ENCODE results near the gene DGKZ.
A peak's percentile ranks its signal among the peaks of the same experiment; 100 is the strongest.

DGKZ gene

DNA sequence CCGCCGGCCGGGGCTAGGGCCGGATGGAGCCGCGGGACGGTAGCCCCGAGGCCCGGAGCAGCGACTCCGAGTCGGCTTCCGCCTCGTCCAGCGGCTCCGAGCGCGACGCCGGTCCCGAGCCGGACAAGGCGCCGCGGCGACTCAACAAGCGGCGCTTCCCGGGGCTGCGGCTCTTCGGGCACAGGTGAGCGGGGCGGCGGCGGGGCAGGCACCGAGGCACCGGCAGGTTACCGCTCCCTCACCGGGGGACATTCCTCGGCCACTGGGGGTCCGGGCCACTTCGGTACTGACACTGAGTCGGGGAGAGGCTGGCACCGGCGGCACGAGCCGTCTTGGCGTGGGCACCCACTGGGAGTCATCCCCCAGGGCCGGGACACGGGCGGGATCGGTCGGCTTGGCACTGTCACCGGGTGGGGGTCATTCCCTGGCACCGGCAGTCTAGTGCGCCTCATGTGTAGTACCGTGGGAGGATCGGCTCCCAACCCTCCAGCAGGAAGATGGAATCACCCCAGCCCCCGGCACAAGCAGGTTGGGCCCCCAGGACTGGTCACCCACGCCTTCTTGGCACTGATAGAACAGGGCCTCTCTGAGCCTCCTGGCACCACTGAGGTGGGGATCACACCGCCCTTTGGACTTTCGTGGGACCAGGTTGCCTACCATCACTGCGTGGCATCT lies 511 bp downstream of the DGKZ start:
- 12% methylated on average over 63 of the region's 63 CpGs for WGBS
- H3K4me1 ChIP-seq (ENCODE audit: insufficient read depth, low read length) = peaks cover 64% of the 10 kb centered on the region
- H3K27me3 ChIP-seq (ENCODE audit: insufficient read depth, low read length) = peaks cover 15% of the 10 kb centered on the region; the same call in 1 of the 2 replicates
- H3K9me3 ChIP-seq (ENCODE audit: insufficient read depth, low read depth, low read length) = no peaks in the 10 kb centered on the region
- H3K36me3 ChIP-seq (ENCODE audit: insufficient read depth, low read length) = peaks cover 6% of the 10 kb centered on the region; the same call in 1 of the 2 replicates
- peak overlapping the region; percentile 80 for H3K4me3 ChIP-seq (ENCODE audit: low read length)
- no peak overlapping the region for H3K27ac ChIP-seq (ENCODE audit: low read depth, low read length)
- peak overlapping the region; percentile 68 for H3K9ac ChIP-seq (ENCODE audit: low read depth, low read length)

- peaks cover 62% of the 10 kb centered on the region for H3K4me1 ChIP-seq (ENCODE audit: insufficient read depth, low read length)
- no peak overlapping the region for H3K27ac ChIP-seq (ENCODE audit: low read depth, low read length)
- WGBS = 76% methylated on average over 18 of the region's 18 CpGs
- H3K9ac ChIP-seq (ENCODE audit: low read depth, low read length) = no peak overlapping the region
- H3K4me3 ChIP-seq (ENCODE audit: low read length) = peak overlapping the region; percentile 80
- peaks cover 6% of the 10 kb centered on the region; the same call in 1 of the 2 replicates for H3K36me3 ChIP-seq (ENCODE audit: insufficient read depth, low read length)
- H3K9me3 ChIP-seq (ENCODE audit: insufficient read depth, low read depth, low read length) = no peaks in the 10 kb centered on the region
- peaks cover 15% of the 10 kb centered on the region; the same call in 1 of the 2 replicates for H3K27me3 ChIP-seq (ENCODE audit: insufficient read depth, low read length)
These were observed 1.5 kb downstream of the DGKZ start for GRCh38 chr11:46348566-46349401.

DNA sequence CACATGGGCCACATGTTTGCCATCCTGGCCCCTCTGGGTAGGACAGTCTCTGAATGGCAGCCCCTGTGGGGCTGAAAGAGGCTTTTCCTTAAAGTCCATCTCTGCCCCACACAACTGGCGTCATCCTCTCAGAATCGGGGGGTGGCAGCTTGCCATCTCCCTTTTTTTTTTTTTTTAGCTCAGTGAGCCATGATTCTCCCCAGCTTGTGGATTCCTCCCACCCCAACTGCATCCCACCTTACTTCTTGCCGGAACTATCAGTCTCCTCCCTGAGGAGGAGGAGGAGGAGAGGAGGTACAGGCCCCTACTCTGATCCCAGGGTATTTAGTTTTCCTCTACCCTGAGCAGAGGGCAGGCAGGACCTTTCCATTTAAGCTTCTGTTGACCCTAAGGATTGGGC lies 3.4 kb downstream of the DGKZ start:
- Histone ChIP-seq H3K27ac (ENCODE audit: low read depth, low read length) (no peak overlapping the region), H3K9ac (ENCODE audit: low read depth, low read length) (no peak overlapping the region), H3K4me3 (ENCODE audit: low read length) (no peak overlapping the region), H3K36me3 (ENCODE audit: insufficient read depth, low read length) (peaks cover 6% of the 10 kb centered on the region; the same call in 1 of the 2 replicates), H3K9me3 (ENCODE audit: insufficient read depth, low read depth, low read length) (no peaks in the 10 kb centered on the region), H3K4me1 (ENCODE audit: insufficient read depth, low read length) (peaks cover 51% of the 10 kb centered on the region), H3K27me3 (ENCODE audit: insufficient read depth, low read length) (peaks cover 12% of the 10 kb centered on the region; the same call in 1 of the 2 replicates)
- 92% methylated on average over 2 of the region's 3 CpGs for WGBS

- Histone ChIP-seq H3K9ac (ENCODE audit: low read depth, low read length) (no peak overlapping the region), H3K27me3 (ENCODE audit: insufficient read depth, low read length) (peaks cover 8% of the 10 kb centered on the region; the same call in 1 of the 2 replicates), H3K36me3 (ENCODE audit: insufficient read depth, low read length) (peaks cover 8% of the 10 kb centered on the region; the same call in 1 of the 2 replicates), H3K9me3 (ENCODE audit: insufficient read depth, low read depth, low read length) (no peaks in the 10 kb centered on the region), H3K4me3 (ENCODE audit: low read length) (no peak overlapping the region), H3K27ac (ENCODE audit: low read depth, low read length) (no peak overlapping the region), H3K4me1 (ENCODE audit: insufficient read depth, low read length) (peaks cover 51% of the 10 kb centered on the region)
- WGBS = 90% methylated on average over 8 of the region's 8 CpGs
These were observed 3.9 kb downstream of the DGKZ start for GRCh38 chr11:46351148-46351547.

- H3K9ac ChIP-seq (ENCODE audit: low read depth, low read length) = no peak overlapping the region; the same call in 1 of the 2 replicates
- no peaks in the 10 kb centered on the region for H3K9me3 ChIP-seq (ENCODE audit: insufficient read depth, low read depth, low read length)
- H3K27me3 ChIP-seq (ENCODE audit: insufficient read depth, low read length) = peaks cover 4% of the 10 kb centered on the region; the same call in 1 of the 2 replicates
- 69% methylated on average over 5 of the region's 5 CpGs for WGBS
- H3K27ac ChIP-seq (ENCODE audit: low read depth, low read length) = no peak overlapping the region
- H3K4me3 ChIP-seq (ENCODE audit: low read length) = no peak overlapping the region
- peaks cover 53% of the 10 kb centered on the region for H3K4me1 ChIP-seq (ENCODE audit: insufficient read depth, low read length)
- peaks cover 12% of the 10 kb centered on the region; the same call in 1 of the 2 replicates for H3K36me3 ChIP-seq (ENCODE audit: insufficient read depth, low read length)
These were observed 4.3 kb downstream of the DGKZ start for GRCh38 chr11:46351606-46352005.

DNA sequence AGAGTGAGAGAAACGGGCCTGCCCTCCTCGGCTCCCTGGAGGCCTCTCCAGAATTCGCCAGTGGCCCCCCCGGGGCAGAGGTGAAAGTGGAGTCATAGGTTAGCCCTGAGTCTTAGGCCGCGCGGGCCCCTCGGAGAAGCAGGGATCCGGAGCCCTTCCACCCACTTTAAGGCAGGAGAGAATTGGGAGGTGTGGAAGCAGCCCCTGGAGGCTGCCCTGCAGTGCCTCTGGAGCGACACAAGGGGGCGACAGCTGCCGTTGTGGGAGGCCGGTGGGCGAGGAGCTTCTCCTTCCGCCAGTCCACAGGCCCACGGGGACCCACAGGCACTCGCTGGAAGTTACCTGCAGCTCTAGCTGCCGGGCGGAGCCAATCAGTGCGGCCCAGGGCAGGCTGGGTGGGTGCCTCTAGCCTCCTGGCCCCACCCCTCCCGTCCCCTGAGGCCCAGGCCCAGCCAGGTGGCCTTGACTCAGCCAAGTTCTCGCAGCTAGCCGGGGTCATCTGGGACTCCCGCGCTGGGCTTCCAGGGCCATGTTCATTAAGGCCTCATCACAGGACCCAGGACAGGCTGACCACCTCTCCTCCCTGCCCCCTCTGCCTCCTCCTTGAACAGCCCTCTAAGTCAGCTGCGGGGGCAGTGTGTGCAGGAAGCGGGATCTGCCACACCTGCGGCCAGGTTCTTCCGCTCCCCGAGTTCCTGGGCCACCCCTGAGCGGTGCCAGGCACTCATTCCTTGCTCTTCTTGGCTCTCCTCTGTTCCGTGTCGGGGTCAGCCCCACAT lies 5.0 kb downstream of the DGKZ start:
- no peaks in the 10 kb centered on the region for H3K27me3 ChIP-seq (ENCODE audit: insufficient read depth, low read length)
- H3K4me3 ChIP-seq (ENCODE audit: low read length) = no peak overlapping the region
- H3K27ac ChIP-seq (ENCODE audit: low read depth, low read length) = peak overlapping the region; percentile 24; the same call in 1 of the 2 replicates
- no peaks in the 10 kb centered on the region for H3K9me3 ChIP-seq (ENCODE audit: insufficient read depth, low read depth, low read length)
- H3K9ac ChIP-seq (ENCODE audit: low read depth, low read length) = no peak overlapping the region; the same call in 1 of the 2 replicates
- 58% methylated on average over 33 of the region's 33 CpGs for WGBS
- H3K36me3 ChIP-seq (ENCODE audit: insufficient read depth, low read length) = peaks cover 12% of the 10 kb centered on the region; the same call in 1 of the 2 replicates
- peaks cover 56% of the 10 kb centered on the region for H3K4me1 ChIP-seq (ENCODE audit: insufficient read depth, low read length)

DNA sequence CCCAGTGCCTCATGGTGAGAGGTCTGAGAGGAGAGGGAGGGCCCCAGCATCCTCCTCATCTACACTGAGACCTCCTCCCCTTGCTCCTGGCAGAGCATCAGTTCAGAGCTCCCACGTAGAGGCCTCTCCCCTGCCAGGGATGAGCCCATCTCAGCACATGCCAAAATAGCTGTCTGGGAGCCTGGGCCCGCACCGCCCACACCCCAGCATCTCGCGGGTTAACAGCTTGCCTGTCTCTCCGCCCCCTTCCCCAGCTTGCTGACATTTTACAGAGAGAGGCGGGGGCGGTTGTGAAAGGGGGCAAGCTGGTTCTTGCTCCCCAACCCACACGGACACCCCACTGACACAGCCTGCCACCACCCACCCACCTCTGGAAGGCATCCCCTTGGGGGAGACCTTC lies 6.4 kb downstream of the DGKZ start:
- peaks cover 50% of the 10 kb centered on the region for H3K4me1 ChIP-seq (ENCODE audit: insufficient read depth, low read length)
- H3K4me3 ChIP-seq (ENCODE audit: low read length) = no peak overlapping the region
- WGBS = 45% methylated on average over 9 of the region's 9 CpGs

DNA sequence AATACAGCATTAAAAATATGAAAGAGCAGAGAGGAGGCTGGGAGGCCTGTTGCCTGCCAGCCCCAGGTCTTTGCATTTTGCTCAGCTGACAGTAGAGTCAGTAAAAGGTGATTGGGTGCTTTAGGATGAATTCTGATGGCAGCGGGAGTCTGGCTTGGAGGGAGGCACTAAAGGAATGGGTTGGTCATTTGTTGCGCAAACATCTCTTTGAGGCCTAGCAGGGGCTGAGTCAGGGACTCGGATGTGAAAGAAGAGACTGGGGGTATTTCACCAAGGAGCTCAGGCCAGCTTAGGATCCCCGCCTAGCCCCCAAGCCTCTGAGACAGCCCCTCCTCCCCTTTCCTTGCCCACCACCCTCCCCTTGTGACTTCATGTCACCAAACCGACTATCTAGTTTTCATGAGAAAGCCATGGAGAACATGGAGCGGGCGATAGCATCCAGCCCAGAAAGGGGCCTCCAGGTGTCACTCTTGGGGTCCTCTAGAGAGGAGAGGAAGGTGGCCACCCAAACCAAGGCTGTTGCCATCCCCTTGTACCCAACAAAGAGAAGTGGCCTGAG lies 9.7 kb downstream of the DGKZ start:
- WGBS = 68% methylated on average over 7 of the region's 7 CpGs
- H3K9ac ChIP-seq (ENCODE audit: low read depth, low read length) = no peak overlapping the region

More for the DNA sequence above, 6.4 kb downstream of the DGKZ start:
- no peaks in the 10 kb centered on the region for H3K9me3 ChIP-seq (ENCODE audit: insufficient read depth, low read depth, low read length)
- H3K36me3 ChIP-seq (ENCODE audit: insufficient read depth, low read length) = peaks cover 12% of the 10 kb centered on the region; the same call in 1 of the 2 replicates
- H3K27me3 ChIP-seq (ENCODE audit: insufficient read depth, low read length) = no peaks in the 10 kb centered on the region
- no peak overlapping the region for H3K27ac ChIP-seq (ENCODE audit: low read depth, low read length)
- no peak overlapping the region for H3K9ac ChIP-seq (ENCODE audit: low read depth, low read length)

DNA sequence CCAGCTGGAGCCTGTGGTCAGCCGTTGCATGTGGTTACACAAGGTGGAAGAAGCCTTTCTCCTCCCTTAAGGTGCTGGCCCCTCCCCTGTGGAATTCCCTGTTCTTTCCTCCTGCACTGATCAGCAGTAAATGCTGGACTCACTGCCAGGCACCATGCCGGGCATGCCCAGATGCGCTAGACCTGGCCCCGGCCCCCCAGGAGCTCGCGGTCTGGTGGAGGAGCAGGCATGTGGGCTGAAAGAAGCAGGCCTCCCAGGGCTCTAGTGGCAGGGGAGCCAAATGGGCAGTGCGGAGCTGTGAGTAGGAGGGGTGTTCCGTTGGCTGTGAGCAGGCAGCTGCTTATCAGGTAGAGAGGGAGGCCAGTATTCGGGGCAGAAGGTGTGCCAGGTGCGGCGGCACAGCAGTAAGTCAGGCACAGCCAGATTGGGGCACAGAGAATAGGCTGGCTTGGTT lies 10.2 kb downstream of the DGKZ start:
- Histone ChIP-seq H3K9ac (ENCODE audit: low read depth, low read length) (no peak overlapping the region), H3K4me1 (ENCODE audit: insufficient read depth, low read length) (peaks cover 31% of the 10 kb centered on the region), H3K36me3 (ENCODE audit: insufficient read depth, low read length) (0 out of 2 replicates have a peak, but pooled peaks cover 5% of the 10 kb centered on the region), H3K9me3 (ENCODE audit: insufficient read depth, low read depth, low read length) (no peaks in the 10 kb centered on the region), H3K27me3 (ENCODE audit: insufficient read depth, low read length) (no peaks in the 10 kb centered on the region), H3K4me3 (ENCODE audit: low read length) (no peak overlapping the region), H3K27ac (ENCODE audit: low read depth, low read length) (no peak overlapping the region)
- WGBS = 84% methylated on average over 11 of the region's 11 CpGs

More for the DNA sequence above, 9.7 kb downstream of the DGKZ start:
- Histone ChIP-seq H3K4me1 (ENCODE audit: insufficient read depth, low read length) (peaks cover 33% of the 10 kb centered on the region), H3K36me3 (ENCODE audit: insufficient read depth, low read length) (0 out of 2 replicates have a peak, but pooled peaks cover 5% of the 10 kb centered on the region), H3K27me3 (ENCODE audit: insufficient read depth, low read length) (no peaks in the 10 kb centered on the region), H3K27ac (ENCODE audit: low read depth, low read length) (no peak overlapping the region), H3K4me3 (ENCODE audit: low read length) (no peak overlapping the region), H3K9me3 (ENCODE audit: insufficient read depth, low read depth, low read length) (no peaks in the 10 kb centered on the region)

- Histone ChIP-seq H3K9ac (ENCODE audit: low read depth, low read length) (no peak overlapping the region), H3K27me3 (ENCODE audit: insufficient read depth, low read length) (no peaks in the 10 kb centered on the region), H3K27ac (ENCODE audit: low read depth, low read length) (no peak overlapping the region), H3K9me3 (ENCODE audit: insufficient read depth, low read depth, low read length) (no peaks in the 10 kb centered on the region), H3K4me1 (ENCODE audit: insufficient read depth, low read length) (peaks cover 23% of the 10 kb centered on the region), H3K36me3 (ENCODE audit: insufficient read depth, low read length) (0 out of 2 replicates have a peak, but pooled peaks cover 5% of the 10 kb centered on the region), H3K4me3 (ENCODE audit: low read length) (no peak overlapping the region)
- no CpG with 5 or more reads among the region's 1 CpG for WGBS
These were observed 12.7 kb downstream of the DGKZ start for GRCh38 chr11:46359953-46360352.

Data from HUES64 (cell line).